HEK293 (cell line): ENCODE results near the gene CNIH3.

Source experiments
- CTCF ChIA-PET: fragments of 350-600 bp; formaldehyde crosslinking; extraction: SDS; loops from one replicate; lab custom pipeline; 2021; ENCODE audit warnings: antibody characterized with exemption; lab: Yijun Ruan, JAX
- POLR2A ChIA-PET: fragments of 300-600 bp; formaldehyde crosslinking; extraction: SDS; loops from one replicate; lab custom pipeline; 2020; ENCODE audit warnings: antibody characterized with exemption, inconsistent platforms; lab: Yijun Ruan, JAX
- H3K27ac ChIP-seq: fragments of 200-500 bp; sonication (Bioruptor generic); 2 replicates; pipeline ENCODE4 v1.5.1; 2014; ENCODE audit warnings: low read depth, low read length, control low read depth, inconsistent platforms; ENCODE audit errors: extremely low read depth
- H3K36me3 ChIP-seq, 2 experiments: fragments of 200-500 bp in 1 of 2; sonication (Bioruptor generic) in 1 of 2; 1 replicate in 1 of 2; 2 replicates in 1 of 2; pipeline ENCODE4 v1.5.1; 2014 to 2017; ENCODE audit warnings: inconsistent platforms in 2 of 2, low read length in 2 of 2; ENCODE audit not compliant: control insufficient read depth in 2 of 2, insufficient read depth in 1 of 2
- H3K4me1 ChIP-seq: fragments of 200-500 bp; sonication (Bioruptor generic); 2 replicates; pipeline ENCODE4 v1.5.1; 2014; ENCODE audit warnings: mild to moderate bottlenecking, low read length, inconsistent platforms; ENCODE audit not compliant: control insufficient read depth, insufficient read depth
- H3K4me3 ChIP-seq: 2 replicates; pipeline ENCODE4 v1.5.1; 2011; ENCODE audit warnings: low read depth, mild to moderate bottlenecking, control low read depth, low read length, moderate library complexity
- H3K9me3 ChIP-seq: fragments of 200-500 bp; sonication (Bioruptor generic); 2 replicates; pipeline ENCODE4 v1.5.1; 2014; ENCODE audit warnings: low read depth, low read length, inconsistent platforms; ENCODE audit not compliant: control insufficient read depth, insufficient read depth
- GLIS1 ChIP-seq: fragments of 450-650 bp; formaldehyde crosslinking; IDR thresholded peaks from 2 replicates; pipeline ENCODE4 v1.5.1; 2016; ENCODE audit warnings: missing biosample characterization, missing genetic modification characterization
- IKZF3 ChIP-seq: fragments of 450-650 bp; IDR thresholded peaks from 2 replicates; pipeline ENCODE4 v1.5.0; 2018; ENCODE audit warnings: missing biosample characterization, mild to moderate bottlenecking, missing genetic modification characterization, moderate library complexity
- KLF10 ChIP-seq: fragments of 450-650 bp; IDR thresholded peaks from 2 replicates; pipeline ENCODE4 v1.5.1; 2018; ENCODE audit warnings: missing biosample characterization, mild to moderate bottlenecking, missing genetic modification characterization
- KLF7 ChIP-seq: fragments of 450-650 bp; formaldehyde crosslinking; IDR thresholded peaks from 2 replicates; pipeline ENCODE4 v1.5.1; 2016; ENCODE audit warnings: missing biosample characterization, missing genetic modification characterization, borderline replicate concordance
- OVOL3 ChIP-seq: fragments of 450-650 bp; formaldehyde crosslinking; IDR thresholded peaks from 2 replicates; pipeline ENCODE4 v1.5.1; 2016; ENCODE audit warnings: missing biosample characterization, missing genetic modification characterization
- SP7 ChIP-seq: fragments of 450-650 bp; formaldehyde crosslinking; IDR thresholded peaks from 2 replicates; pipeline ENCODE4 v1.5.1; 2016; ENCODE audit warnings: missing biosample characterization, missing genetic modification characterization
- ZBTB1 ChIP-seq: fragments of 450-650 bp; formaldehyde crosslinking; IDR thresholded peaks from 2 replicates; pipeline ENCODE4 v1.5.1; 2016; ENCODE audit warnings: missing biosample characterization, missing genetic modification characterization
- ZBTB8A ChIP-seq: fragments of 450-650 bp; formaldehyde crosslinking; IDR thresholded peaks from 2 replicates; pipeline ENCODE4 v1.5.1; 2016; ENCODE audit warnings: missing biosample characterization, missing genetic modification characterization
- ZFP37 ChIP-seq: fragments of 450-650 bp; formaldehyde crosslinking; IDR thresholded peaks from 2 replicates; pipeline ENCODE4 v1.5.1; 2016; ENCODE audit warnings: missing biosample characterization, missing genetic modification characterization
- ZNF175 ChIP-seq: fragments of 450-650 bp; formaldehyde crosslinking; IDR thresholded peaks from 2 replicates; pipeline ENCODE4 v1.5.1; 2016; ENCODE audit warnings: missing biosample characterization, missing genetic modification characterization
- ZNF248 ChIP-seq: fragments of 450-650 bp; formaldehyde crosslinking; IDR thresholded peaks from 2 replicates; pipeline ENCODE4 v1.5.1; 2017; ENCODE audit warnings: missing biosample characterization, missing genetic modification characterization
- ZNF426 ChIP-seq: fragments of 450-650 bp; formaldehyde crosslinking; IDR thresholded peaks from 2 replicates; pipeline ENCODE4 v1.5.1; 2017; ENCODE audit warnings: missing biosample characterization, missing genetic modification characterization, mild to moderate bottlenecking, inconsistent platforms, moderate library complexity
- ZNF501 ChIP-seq: fragments of 450-650 bp; formaldehyde crosslinking; IDR thresholded peaks from 2 replicates; pipeline ENCODE4 v1.5.1; 2016; ENCODE audit warnings: missing biosample characterization, missing genetic modification characterization
- ZNF548 ChIP-seq: fragments of 450-650 bp; formaldehyde crosslinking; IDR thresholded peaks from 2 replicates; pipeline ENCODE4 v1.5.1; 2016; ENCODE audit warnings: missing biosample characterization, missing genetic modification characterization
- ZNF623 ChIP-seq: fragments of 450-650 bp; formaldehyde crosslinking; IDR thresholded peaks from 2 replicates; pipeline ENCODE4 v1.5.1; 2016; ENCODE audit warnings: missing biosample characterization, missing genetic modification characterization
- ZNF664 ChIP-seq: fragments of 450-650 bp; formaldehyde crosslinking; IDR thresholded peaks from 2 replicates; pipeline ENCODE4 v1.5.1; 2016; ENCODE audit warnings: missing biosample characterization, missing genetic modification characterization
- ZNF707 ChIP-seq: fragments of 450-650 bp; formaldehyde crosslinking; IDR thresholded peaks from 2 replicates; pipeline ENCODE4 v1.5.1; 2016; ENCODE audit warnings: missing biosample characterization, missing genetic modification characterization
- ZNF76 ChIP-seq: fragments of 450-650 bp; formaldehyde crosslinking; IDR thresholded peaks from 2 replicates; pipeline ENCODE4; 2016; ENCODE audit warnings: low read depth, missing biosample characterization, missing genetic modification characterization, borderline replicate concordance
- ZNF830 ChIP-seq: fragments of 450-650 bp; IDR thresholded peaks from 2 replicates; pipeline ENCODE4 v1.5.0; 2018; ENCODE audit warnings: missing biosample characterization, missing genetic modification characterization, low read depth, mild to moderate bottlenecking, moderate library complexity
- ZNF843 ChIP-seq: fragments of 450-650 bp; formaldehyde crosslinking; IDR thresholded peaks from 2 replicates; pipeline ENCODE4 v1.5.1; 2016; ENCODE audit warnings: missing biosample characterization, missing genetic modification characterization
- TF ChIP-seq, protein P1 (sequence below): fragments of 450-650 bp; formaldehyde crosslinking; conservative IDR thresholded peaks from 2 replicates; pipeline ENCODE4 v1.5.1; 2016; ENCODE audit warnings: low read depth, missing biosample characterization, missing genetic modification characterization
- TF ChIP-seq, protein P2 (sequence below): fragments of 450-650 bp; formaldehyde crosslinking; IDR thresholded peaks from 2 replicates; pipeline ENCODE4 v1.5.1; 2016; ENCODE audit warnings: missing biosample characterization, missing genetic modification characterization

Gene CNIH3

DNA sequence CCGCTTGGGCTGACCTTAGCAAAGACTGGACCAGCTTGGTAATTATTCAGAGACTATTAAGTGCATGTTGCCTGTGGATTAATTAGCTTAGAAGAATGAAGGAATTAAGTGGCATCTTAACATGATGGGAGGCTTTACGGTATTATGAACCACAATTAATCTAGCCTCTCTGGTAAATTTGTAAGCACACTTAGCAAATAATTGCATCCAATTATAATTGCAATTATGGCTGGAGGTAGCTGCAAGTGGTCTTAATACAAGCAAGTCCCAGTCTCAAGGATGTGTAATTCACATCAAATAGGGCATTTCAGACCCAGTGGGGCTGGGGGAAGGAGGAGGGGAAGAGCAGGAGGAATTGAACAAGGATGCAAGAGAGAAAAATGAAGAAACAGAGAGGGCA lies 151.6 kb downstream of the CNIH3 start:
- ChIA-PET POLR2A (no interaction called here), CTCF (interaction anchor here (0.6 to 2.0 kb wide), 5 partner anchors 9 to 213 kb away, joined by 3 to 5 read pairs (median 4); no protein-coding TSS in a partner anchor)
- H3K4me1 ChIP-seq: peaks cover 4% of the 10 kb centered on the region; the same call in 1 of the 2 replicates
- H3K9me3 ChIP-seq: no peaks in the 10 kb centered on the region
- TF ChIP-seq ZNF501 (tag by site-specific recombination) (no peak), ZBTB8A (tag by site-specific recombination) (no peak), KLF10 (tag by site-specific recombination) (no peak), ZNF707 (tag by site-specific recombination) (no peak), ZNF830 (no peak), ZNF76 (tag by site-specific recombination) (no peak)
- H3K4me3 ChIP-seq: no peak overlapping the region
- H3K27ac ChIP-seq: no peak overlapping the region
- H3K36me3 ChIP-seq: no peaks in the 10 kb centered on the region

DNA sequence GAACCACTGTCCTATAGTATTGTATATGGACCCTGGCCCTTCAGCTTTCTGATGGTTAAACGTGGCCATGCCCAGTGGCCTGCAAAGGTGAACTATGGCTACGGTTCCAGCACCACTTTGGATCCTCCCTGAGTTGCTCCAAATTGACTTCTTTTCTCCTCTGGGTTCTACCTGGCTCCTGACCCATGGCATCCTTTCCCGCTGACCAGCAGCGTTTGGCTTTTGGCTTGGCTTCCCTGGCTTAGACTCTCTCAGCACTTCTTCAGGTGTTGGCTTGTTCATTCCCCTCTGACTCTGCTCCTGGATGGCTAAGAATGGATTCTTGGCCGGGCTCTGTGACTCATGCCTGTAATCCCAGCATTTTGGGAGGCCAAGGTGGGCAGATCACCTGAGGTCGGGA lies 152.9 kb downstream of the CNIH3 start:
- H3K36me3 ChIP-seq: no peaks in the 10 kb centered on the region
- TF ChIP-seq SP7 (tag by site-specific recombination) (no peak), ZNF248 (tag by site-specific recombination) (no peak), IKZF3 (tag by site-specific recombination) (no peak), ZNF623 (no peak), ZNF426 (tag by site-specific recombination) (no peak), ZBTB1 (no peak), ZNF664 (tag by site-specific recombination) (no peak), ZNF548 (no peak), ZFP37 (tag by site-specific recombination) (no peak), KLF7 (tag by site-specific recombination) (no peak), ZNF843 (tag by site-specific recombination) (no peak), GLIS1 (no peak), OVOL3 (no peak), ZNF175 (no peak)
- TF ChIP-seq, protein P1, sequence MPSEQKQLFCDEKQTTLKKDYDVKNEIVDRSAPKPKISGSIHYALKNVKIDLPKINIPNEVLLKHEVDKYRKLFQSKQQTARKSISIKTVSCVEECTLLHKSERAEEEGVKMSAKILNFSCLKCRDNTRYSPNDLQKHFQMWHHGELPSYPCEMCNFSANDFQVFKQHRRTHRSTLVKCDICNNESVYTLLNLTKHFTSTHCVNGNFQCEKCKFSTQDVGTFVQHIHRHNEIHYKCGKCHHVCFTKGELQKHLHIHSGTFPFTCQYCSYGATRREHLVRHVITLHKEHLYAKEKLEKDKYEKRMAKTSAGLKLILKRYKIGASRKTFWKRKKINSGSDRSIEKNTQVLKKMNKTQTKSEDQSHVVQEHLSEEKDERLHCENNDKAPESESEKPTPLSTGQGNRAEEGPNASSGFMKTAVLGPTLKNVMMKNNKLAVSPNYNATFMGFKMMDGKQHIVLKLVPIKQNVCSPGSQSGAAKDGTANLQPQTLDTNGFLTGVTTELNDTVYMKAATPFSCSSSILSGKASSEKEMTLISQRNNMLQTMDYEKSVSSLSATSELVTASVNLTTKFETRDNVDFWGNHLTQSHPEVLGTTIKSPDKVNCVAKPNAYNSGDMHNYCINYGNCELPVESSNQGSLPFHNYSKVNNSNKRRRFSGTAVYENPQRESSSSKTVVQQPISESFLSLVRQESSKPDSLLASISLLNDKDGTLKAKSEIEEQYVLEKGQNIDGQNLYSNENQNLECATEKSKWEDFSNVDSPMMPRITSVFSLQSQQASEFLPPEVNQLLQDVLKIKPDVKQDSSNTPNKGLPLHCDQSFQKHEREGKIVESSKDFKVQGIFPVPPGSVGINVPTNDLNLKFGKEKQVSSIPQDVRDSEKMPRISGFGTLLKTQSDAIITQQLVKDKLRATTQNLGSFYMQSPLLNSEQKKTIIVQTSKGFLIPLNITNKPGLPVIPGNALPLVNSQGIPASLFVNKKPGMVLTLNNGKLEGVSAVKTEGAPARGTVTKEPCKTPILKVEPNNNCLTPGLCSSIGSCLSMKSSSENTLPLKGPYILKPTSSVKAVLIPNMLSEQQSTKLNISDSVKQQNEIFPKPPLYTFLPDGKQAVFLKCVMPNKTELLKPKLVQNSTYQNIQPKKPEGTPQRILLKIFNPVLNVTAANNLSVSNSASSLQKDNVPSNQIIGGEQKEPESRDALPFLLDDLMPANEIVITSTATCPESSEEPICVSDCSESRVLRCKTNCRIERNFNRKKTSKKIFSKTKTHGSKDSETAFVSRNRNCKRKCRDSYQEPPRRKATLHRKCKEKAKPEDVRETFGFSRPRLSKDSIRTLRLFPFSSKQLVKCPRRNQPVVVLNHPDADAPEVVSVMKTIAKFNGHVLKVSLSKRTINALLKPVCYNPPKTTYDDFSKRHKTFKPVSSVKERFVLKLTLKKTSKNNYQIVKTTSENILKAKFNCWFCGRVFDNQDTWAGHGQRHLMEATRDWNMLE: no peak
- TF ChIP-seq, protein P2, sequence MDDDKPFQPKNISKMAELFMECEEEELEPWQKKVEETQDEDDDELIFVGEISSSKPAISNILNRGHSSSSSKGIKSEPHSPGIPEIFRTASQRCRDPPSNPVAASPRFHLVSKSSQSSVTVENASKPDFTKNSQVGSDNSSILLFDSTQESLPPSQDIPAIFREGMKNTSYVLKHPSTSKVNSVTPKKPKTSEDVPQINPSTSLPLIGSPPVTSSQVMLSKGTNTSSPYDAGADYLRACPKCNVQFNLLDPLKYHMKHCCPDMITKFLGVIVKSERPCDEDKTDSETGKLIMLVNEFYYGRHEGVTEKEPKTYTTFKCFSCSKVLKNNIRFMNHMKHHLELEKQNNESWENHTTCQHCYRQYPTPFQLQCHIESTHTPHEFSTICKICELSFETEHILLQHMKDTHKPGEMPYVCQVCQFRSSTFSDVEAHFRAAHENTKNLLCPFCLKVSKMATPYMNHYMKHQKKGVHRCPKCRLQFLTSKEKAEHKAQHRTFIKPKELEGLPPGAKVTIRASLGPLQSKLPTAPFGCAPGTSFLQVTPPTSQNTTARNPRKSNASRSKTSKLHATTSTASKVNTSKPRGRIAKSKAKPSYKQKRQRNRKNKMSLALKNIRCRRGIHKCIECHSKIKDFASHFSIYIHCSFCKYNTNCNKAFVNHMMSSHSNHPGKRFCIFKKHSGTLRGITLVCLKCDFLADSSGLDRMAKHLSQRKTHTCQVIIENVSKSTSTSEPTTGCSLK (tag by site-specific recombination): no peak
- H3K9me3 ChIP-seq: no peaks in the 10 kb centered on the region
- CTCF ChIA-PET: interaction anchor here (0.7 to 2.0 kb wide), 4 partner anchors 12 to 124 kb away, joined by 4 to 5 read pairs (median 4); no protein-coding TSS in a partner anchor
- no peak overlapping the region for H3K27ac ChIP-seq
- H3K4me1 ChIP-seq: peaks cover 4% of the 10 kb centered on the region; the same call in 1 of the 2 replicates
- no peak overlapping the region for H3K4me3 ChIP-seq
- POLR2A ChIA-PET: no interaction called here
